Choroid plexus epithelial cell (primary cell): ENCODE data around the gene MYEF2.

Experiments used
- DNase-seq: peaks from one replicate; pipeline ENCODE4 v3.0.0-alpha.2; 2010; ENCODE audit warnings: low read depth
- H3K4me3 ChIP-seq: 2 replicates; pipeline ENCODE4 v1.5.1; 2011; ENCODE audit warnings: low read depth, mild to moderate bottlenecking, control low read depth, low read length, moderate library complexity
- CTCF ChIP-seq: conservative IDR thresholded peaks from 2 replicates; pipeline ENCODE4 v1.5.1; 2011; ENCODE audit warnings: low read depth, mild to moderate bottlenecking, control low read depth, inconsistent platforms, low read length, moderate library complexity

The MYEF2 gene

GRCh38 chr15:48176957-48177356, 1.1 kb downstream of the MYEF2 start:
- no peak for TF ChIP-seq CTCF
- no peak for DNase-seq
- no peak overlapping the region for H3K4me3 ChIP-seq

- DNase-seq = no peak
- H3K4me3 ChIP-seq = no peak overlapping the region
- no peak for TF ChIP-seq CTCF
These were observed 2.0 kb downstream of the MYEF2 start for GRCh38 chr15:48176112-48176511.

GRCh38 chr15:48175126-48175525, 3.0 kb downstream of the MYEF2 start:
- DNase-seq = no peak
- no peak for TF ChIP-seq CTCF
- no peak overlapping the region for H3K4me3 ChIP-seq

GRCh38 chr15:48170981-48171380, 7.1 kb downstream of the MYEF2 start:
- no peak for TF ChIP-seq CTCF
- DNase-seq = no peak
- H3K4me3 ChIP-seq = no peak overlapping the region

- no peak for DNase-seq
- no peak overlapping the region for H3K4me3 ChIP-seq
- TF ChIP-seq CTCF = no peak
These were observed 9.5 kb downstream of the MYEF2 start for GRCh38 chr15:48168616-48169015.

- TF ChIP-seq CTCF = no peak
- DNase-seq = no peak
- no peak overlapping the region for H3K4me3 ChIP-seq
These were observed 24.6 kb downstream of the MYEF2 start for GRCh38 chr15:48153526-48153925.

GRCh38 chr15:48149858-48150257, 28.2 kb downstream of the MYEF2 start:
- no peak for TF ChIP-seq CTCF
- no peak overlapping the region for H3K4me3 ChIP-seq
- DNase-seq = peak; percentile 85
